ENCODE results near the gene CD63. TPM values are rescaled to one million over a fixed set of nuclear protein-coding genes. Genes with fewer than 3 reads are reported as not detected.

CD63 gene
- total and polyA plus RNA-seq, 12 donors: 565 to 2,861 (median 793) TPM

DNA sequence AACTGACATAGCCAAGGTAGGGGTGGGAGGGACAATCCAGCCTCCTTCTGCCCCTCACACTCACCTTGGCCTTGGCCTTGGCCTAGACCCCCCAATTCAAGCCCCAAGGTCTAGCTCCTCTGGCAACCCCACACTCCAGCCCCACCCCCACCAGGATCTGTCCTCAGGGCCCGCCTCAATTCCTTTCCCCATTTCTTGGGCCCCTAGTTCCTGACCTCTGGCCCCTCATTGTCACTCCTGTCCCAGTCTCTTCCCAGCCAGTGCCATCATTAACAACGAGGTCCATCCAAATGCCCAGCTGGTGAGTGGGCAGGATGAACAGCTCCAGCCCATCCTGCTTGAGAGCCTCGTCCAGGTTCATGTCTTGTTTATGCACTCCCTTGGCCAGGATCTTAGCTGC, 7.3 kb upstream of the CD63 start:
- Histone ChIP-seq H3K36me3 (no peaks in the 10 kb centered on the region), H3K27ac (no peak overlapping the region), H3K4me1 (peaks cover 8 to 29% (median 20%) of the 10 kb centered on the region in 9 donors), H3K27me3 (no peaks in the 10 kb centered on the region), H3K9me3 (no peaks in the 10 kb centered on the region), H3K4me3 (no peak overlapping the region)
- TF ChIP-seq, protein P1, sequence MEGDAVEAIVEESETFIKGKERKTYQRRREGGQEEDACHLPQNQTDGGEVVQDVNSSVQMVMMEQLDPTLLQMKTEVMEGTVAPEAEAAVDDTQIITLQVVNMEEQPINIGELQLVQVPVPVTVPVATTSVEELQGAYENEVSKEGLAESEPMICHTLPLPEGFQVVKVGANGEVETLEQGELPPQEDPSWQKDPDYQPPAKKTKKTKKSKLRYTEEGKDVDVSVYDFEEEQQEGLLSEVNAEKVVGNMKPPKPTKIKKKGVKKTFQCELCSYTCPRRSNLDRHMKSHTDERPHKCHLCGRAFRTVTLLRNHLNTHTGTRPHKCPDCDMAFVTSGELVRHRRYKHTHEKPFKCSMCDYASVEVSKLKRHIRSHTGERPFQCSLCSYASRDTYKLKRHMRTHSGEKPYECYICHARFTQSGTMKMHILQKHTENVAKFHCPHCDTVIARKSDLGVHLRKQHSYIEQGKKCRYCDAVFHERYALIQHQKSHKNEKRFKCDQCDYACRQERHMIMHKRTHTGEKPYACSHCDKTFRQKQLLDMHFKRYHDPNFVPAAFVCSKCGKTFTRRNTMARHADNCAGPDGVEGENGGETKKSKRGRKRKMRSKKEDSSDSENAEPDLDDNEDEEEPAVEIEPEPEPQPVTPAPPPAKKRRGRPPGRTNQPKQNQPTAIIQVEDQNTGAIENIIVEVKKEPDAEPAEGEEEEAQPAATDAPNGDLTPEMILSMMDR (IDR thresholded peaks at IDR 0.05): no peak
- 69 to 74% methylated on average over 3 of the region's 3 CpGs for WGBS, 2 donors
- intact Hi-C loops (cut with DNase I): loop anchor here in 8 of 10 donors (2.0 to 10.0 kb wide), 11 partner anchors 54 to 379 kb away; partner anchors contain the start of genes DGKA (in 1 of the 8), ORMDL2 (in 1 of the 8), RPL41 (in 1 of the 8) and RPS26 (in 1 of the 8)
- DNase-seq (no peak), ATAC-seq (no peak)

DNA sequence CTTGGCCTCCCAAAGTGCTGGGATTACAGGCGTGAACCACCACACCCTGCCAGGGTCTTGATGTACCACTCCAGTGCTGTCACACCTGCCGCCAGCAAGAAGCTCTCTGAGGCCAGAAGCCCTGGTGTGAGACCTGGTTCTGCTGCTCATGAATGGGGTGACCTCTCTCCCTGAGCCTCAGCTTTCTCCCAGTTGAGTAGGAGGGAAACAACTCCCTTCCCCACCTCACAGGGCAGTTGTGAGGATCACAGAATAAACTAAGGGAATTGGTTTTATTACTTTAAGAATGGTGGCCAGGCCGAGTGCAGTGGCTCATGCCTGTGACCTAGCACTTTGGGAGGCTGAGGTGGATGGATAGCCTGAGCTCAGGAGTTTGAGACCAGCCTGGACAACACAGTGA, 5.8 kb upstream of the CD63 start:
- no peak overlapping the region for H3K4me3 ChIP-seq
- no peak overlapping the region for H3K27ac ChIP-seq
- TF ChIP-seq, protein P1 (IDR thresholded peaks at IDR 0.05): no peak
- ATAC-seq: no peak
- peaks cover 15 to 41% (median 35%) of the 10 kb centered on the region in 9 donors for H3K4me1 ChIP-seq
- no peaks in the 10 kb centered on the region for H3K27me3 ChIP-seq
- H3K9me3 ChIP-seq: no peaks in the 10 kb centered on the region
- intact Hi-C loops (cut with DNase I): loop anchor here in 4 of 10 donors (10.0 kb wide), 4 partner anchors 200 to 380 kb away; partner anchors contain the start of genes DGKA (in 1 of the 4), RPL41 (in 1 of the 4), RPS26 (in 1 of the 4) and ZC3H10 (in 1 of the 4)
- DNase-seq: no peak
- no peaks in the 10 kb centered on the region for H3K36me3 ChIP-seq
- WGBS, 2 donors: 95 to 99% methylated on average over 3 of the region's 3 CpGs

DNA sequence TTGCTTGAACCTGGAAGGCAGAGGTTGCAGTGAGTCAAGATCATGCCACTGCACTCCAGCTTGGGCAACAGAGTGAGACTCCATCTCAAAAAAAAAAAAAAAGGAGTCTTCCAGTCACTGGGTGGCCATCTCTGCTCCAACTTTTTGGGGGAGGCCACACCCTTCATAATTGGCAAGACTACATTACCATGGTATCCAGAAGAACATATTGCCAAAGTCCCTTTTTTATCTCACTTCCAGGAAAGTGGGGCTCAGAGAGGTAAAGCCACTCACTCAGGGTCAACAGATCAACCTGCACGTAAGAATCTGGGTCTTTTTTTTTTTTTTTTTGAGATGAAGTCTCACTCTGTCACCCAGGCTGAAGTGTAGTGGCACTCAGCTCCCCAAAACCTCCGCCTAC, 5.0 kb upstream of the CD63 start:
- no peaks in the 10 kb centered on the region for H3K27me3 ChIP-seq
- no peak overlapping the region for H3K4me3 ChIP-seq
- TF ChIP-seq, protein P1 (IDR thresholded peaks at IDR 0.05): no peak
- DNase-seq: no peak
- intact Hi-C loops (cut with DNase I): loop anchor here in 4 of 10 donors (10.0 kb wide), 4 partner anchors 201 to 381 kb away; partner anchors contain the start of genes DGKA (in 1 of the 4), RPL41 (in 1 of the 4), RPS26 (in 1 of the 4) and ZC3H10 (in 1 of the 4)
- H3K4me1 ChIP-seq: peaks cover 15 to 42% (median 35%) of the 10 kb centered on the region in 9 donors
- no peak for ATAC-seq
- H3K27ac ChIP-seq: no peak overlapping the region
- H3K9me3 ChIP-seq: no peaks in the 10 kb centered on the region
- 81 to 89% methylated on average over 2 of the region's 2 CpGs for WGBS, 2 donors
- no peaks in the 10 kb centered on the region for H3K36me3 ChIP-seq

- no peak overlapping the region for H3K27ac ChIP-seq
- DNase-seq (no peak), ATAC-seq (no peak)
- TF ChIP-seq, protein P1 (IDR thresholded peaks at IDR 0.05): no peak
- H3K4me3 ChIP-seq: no peak overlapping the region
- intact Hi-C loops (cut with DNase I): loop anchor here in 4 of 10 donors (10.0 kb wide), 4 partner anchors 202 to 382 kb away; partner anchors contain the start of genes DGKA (in 1 of the 4), RPL41 (in 1 of the 4), RPS26 (in 1 of the 4) and ZC3H10 (in 1 of the 4)
- no peaks in the 10 kb centered on the region for H3K36me3 ChIP-seq
- 85 to 88% methylated on average over 14 of the region's 14 CpGs for WGBS, 2 donors
- H3K27me3 ChIP-seq: no peaks in the 10 kb centered on the region
- no peaks in the 10 kb centered on the region for H3K9me3 ChIP-seq
- H3K4me1 ChIP-seq: peaks cover 12 to 37% (median 31%) of the 10 kb centered on the region in 9 donors
Measured at GRCh38 chr12:55733021-55733555, 4.3 kb upstream of the CD63 start.
